WTC11 (cell line): ENCODE results near the gene CBX6.

Source experiments
- AFF4 ChIP-seq: sonication (generic); formaldehyde crosslinking; IDR thresholded peaks from 2 replicates; pipeline ENCODE4 v1.8.1; 2023; ENCODE audit warnings: mild to moderate bottlenecking, missing genetic modification reagents, borderline replicate concordance
- CTCF ChIP-seq: fragments of 200-600 bp; IDR thresholded peaks from 2 replicates; pipeline ENCODE4 v1.8.0; 2022; ENCODE audit warnings: antibody characterized with exemption
- FOXJ3 ChIP-seq: sonication (generic); formaldehyde crosslinking; IDR thresholded peaks from 2 replicates; pipeline ENCODE4 v1.9.0; 2021; ENCODE audit warnings: missing genetic modification reagents, mild to moderate bottlenecking, borderline replicate concordance
- IRF2 ChIP-seq: sonication (generic); formaldehyde crosslinking; IDR thresholded peaks from 2 replicates; pipeline ENCODE4 v1.8.0; 2022; ENCODE audit warnings: low read depth, missing genetic modification reagents, borderline replicate concordance
- MAX ChIP-seq: sonication (generic); formaldehyde crosslinking; IDR thresholded peaks from 2 replicates; pipeline ENCODE4 v1.8.0; 2022; ENCODE audit warnings: mild to moderate bottlenecking, missing genetic modification reagents
- SP1 ChIP-seq: sonication (generic); formaldehyde crosslinking; conservative IDR thresholded peaks from 2 replicates; pipeline ENCODE4 v1.8.1; 2022; ENCODE audit warnings: missing genetic modification reagents
- STAT6 ChIP-seq: sonication (generic); formaldehyde crosslinking; conservative IDR thresholded peaks from 2 replicates; pipeline ENCODE4 v1.8.1; 2023; ENCODE audit warnings: mild to moderate bottlenecking, low read depth, missing genetic modification reagents, moderate library complexity
- TCF7 ChIP-seq: sonication (generic); formaldehyde crosslinking; IDR thresholded peaks from 2 replicates; pipeline ENCODE4 v1.8.0; 2022; ENCODE audit warnings: mild to moderate bottlenecking, low read depth, missing genetic modification reagents, moderate library complexity
- TP53 ChIP-seq: sonication (generic); formaldehyde crosslinking; IDR thresholded peaks from 2 replicates; pipeline ENCODE4 v1.8.1; 2023; ENCODE audit warnings: mild to moderate bottlenecking, missing genetic modification reagents
- ZBTB43 ChIP-seq: sonication (generic); formaldehyde crosslinking; IDR thresholded peaks from 2 replicates; pipeline ENCODE4 v1.8.1; 2023; ENCODE audit warnings: mild to moderate bottlenecking, missing genetic modification reagents
- ZNF219 ChIP-seq: sonication (generic); formaldehyde crosslinking; IDR thresholded peaks from 2 replicates; pipeline ENCODE4 v1.8.0; 2023; ENCODE audit warnings: missing genetic modification reagents, mild to moderate bottlenecking, borderline replicate concordance
- ZNF232 ChIP-seq: sonication (generic); formaldehyde crosslinking; IDR thresholded peaks from 2 replicates; pipeline ENCODE4 v1.8.0; 2022; ENCODE audit warnings: mild to moderate bottlenecking, missing genetic modification reagents

- TF ChIP-seq AFF4: no peak
- TF ChIP-seq TCF7 (CRISPR knock-in tag): no peak
- TF ChIP-seq FOXJ3 (CRISPR knock-in tag): no peak
- no peak for TF ChIP-seq CTCF
- no peak for TF ChIP-seq MAX (CRISPR knock-in tag)
- TF ChIP-seq TP53 (CRISPR knock-in tag): no peak
- TF ChIP-seq SP1 (CRISPR knock-in tag): no peak
- no peak for TF ChIP-seq ZNF232 (CRISPR knock-in tag)
- TF ChIP-seq ZNF219 (CRISPR knock-in tag): no peak
- TF ChIP-seq IRF2 (CRISPR knock-in tag): no peak
- TF ChIP-seq STAT6 (CRISPR knock-in tag): no peak
- no peak for TF ChIP-seq ZBTB43
Observed at GRCh38 chr22:38881464-38881871, 9.5 kb upstream of the CBX6 start.
